Muscle layer of duodenum (tissue), 2 donors: ENCODE measurements around the gene TFAP2D.

Experiments
- H3K27ac ChIP-seq: one replicate; pipeline ENCODE4 v1.7.0; 2013; ENCODE audit warnings: mild to moderate bottlenecking, low read length
- H3K27me3 ChIP-seq: one replicate; pipeline ENCODE4 v1.7.0; 2013; ENCODE audit warnings: low read depth, mild to moderate bottlenecking, control low read depth, low read length
- H3K36me3 ChIP-seq, 2 donors: one replicate each; pipeline ENCODE4 v1.7.0; 2013; ENCODE audit warnings: low read length in 2 of 2, control low read depth in 1 of 2, mild to moderate bottlenecking in 1 of 2; ENCODE audit not compliant: insufficient read depth in 2 of 2, control insufficient read depth in 1 of 2
- H3K4me1 ChIP-seq, 2 donors: one replicate each; pipeline ENCODE4 v1.7.0; 2013; ENCODE audit warnings: low read length in 2 of 2, mild to moderate bottlenecking in 2 of 2, control low read depth in 1 of 2, moderate library complexity in 1 of 2; ENCODE audit not compliant: insufficient read depth in 2 of 2, control insufficient read depth in 1 of 2
- H3K4me3 ChIP-seq, 2 donors: one replicate each; pipeline ENCODE4 v1.7.0; 2013; ENCODE audit warnings: low read length in 2 of 2, low read depth in 1 of 2, mild to moderate bottlenecking in 1 of 2
- H3K9me3 ChIP-seq, 2 donors: one replicate each; pipeline ENCODE4 v1.7.0; 2013; ENCODE audit warnings: low read length in 2 of 2, control low read depth in 1 of 2, mild to moderate bottlenecking in 1 of 2; ENCODE audit not compliant: control insufficient read depth in 1 of 2
- donor health status: healthy.

The TFAP2D gene

GRCh38 chr6:50708664-50709365 is 4.5 kb upstream of the TFAP2D start:
- H3K4me1 ChIP-seq: peaks cover 0 to 5% of the 10 kb centered on the region in 2 donors
- no peaks in the 10 kb centered on the region for H3K36me3 ChIP-seq
- no peak overlapping the region for H3K4me3 ChIP-seq
- H3K27me3 ChIP-seq: peaks cover 3% of the 10 kb centered on the region
- no peaks in the 10 kb centered on the region for H3K9me3 ChIP-seq
- H3K27ac ChIP-seq: no peak overlapping the region

GRCh38 chr6:50709366-50709734 is 4.0 kb upstream of the TFAP2D start:
- H3K27ac ChIP-seq: no peak overlapping the region
- H3K4me1 ChIP-seq: peaks cover 0 to 8% of the 10 kb centered on the region in 2 donors

GRCh38 chr6:50711686-50712085 is 1.6 kb upstream of the TFAP2D start:
- Histone ChIP-seq H3K9me3 (no peaks in the 10 kb centered on the region), H3K27me3 (peaks cover 14% of the 10 kb centered on the region), H3K4me1 (peaks cover 0 to 17% of the 10 kb centered on the region in 2 donors), H3K4me3 (no peak overlapping the region), H3K27ac (no peak overlapping the region), H3K36me3 (no peaks in the 10 kb centered on the region)

More at GRCh38 chr6:50709366-50709734, 4.0 kb upstream of the TFAP2D start:
- peaks cover 6% of the 10 kb centered on the region for H3K27me3 ChIP-seq
- H3K36me3 ChIP-seq: no peaks in the 10 kb centered on the region
- H3K9me3 ChIP-seq: no peaks in the 10 kb centered on the region
- no peak overlapping the region for H3K4me3 ChIP-seq

GRCh38 chr6:50712291-50712690 is 1.0 kb upstream of the TFAP2D start:
- Histone ChIP-seq H3K4me3 (no peak overlapping the region), H3K36me3 (no peaks in the 10 kb centered on the region), H3K9me3 (no peaks in the 10 kb centered on the region), H3K27ac (no peak overlapping the region), H3K27me3 (peaks cover 13% of the 10 kb centered on the region), H3K4me1 (peaks cover 0 to 17% of the 10 kb centered on the region in 2 donors)

- Histone ChIP-seq H3K9me3 (no peaks in the 10 kb centered on the region), H3K4me1 (peaks cover 0 to 12% of the 10 kb centered on the region in 2 donors), H3K27me3 (peaks cover 13% of the 10 kb centered on the region), H3K36me3 (no peaks in the 10 kb centered on the region), H3K27ac (no peak overlapping the region), H3K4me3 (no peak overlapping the region)
Observed at GRCh38 chr6:50713977-50714486, 706 bp downstream of the TFAP2D start.

- Histone ChIP-seq H3K27ac (no peak overlapping the region), H3K9me3 (no peaks in the 10 kb centered on the region), H3K27me3 (peaks cover 13% of the 10 kb centered on the region), H3K4me3 (no peak overlapping the region), H3K4me1 (peaks cover 0 to 12% of the 10 kb centered on the region in 2 donors), H3K36me3 (no peaks in the 10 kb centered on the region)
Observed at GRCh38 chr6:50714487-50715379, 1.4 kb downstream of the TFAP2D start.

GRCh38 chr6:50716899-50717509 is 3.7 kb downstream of the TFAP2D start:
- H3K4me3 ChIP-seq: no peak overlapping the region
- H3K9me3 ChIP-seq: no peaks in the 10 kb centered on the region
- H3K36me3 ChIP-seq: no peaks in the 10 kb centered on the region
- H3K27me3 ChIP-seq: peaks cover 19% of the 10 kb centered on the region
- no peak overlapping the region for H3K27ac ChIP-seq
- peaks cover 0 to 12% of the 10 kb centered on the region in 2 donors for H3K4me1 ChIP-seq

GRCh38 chr6:50717734-50718457 is 4.6 kb downstream of the TFAP2D start:
- no peak overlapping the region for H3K27ac ChIP-seq
- no peak overlapping the region for H3K4me3 ChIP-seq
- H3K9me3 ChIP-seq: no peaks in the 10 kb centered on the region
- no peaks in the 10 kb centered on the region for H3K36me3 ChIP-seq
- peaks cover 0 to 12% of the 10 kb centered on the region in 2 donors for H3K4me1 ChIP-seq
- H3K27me3 ChIP-seq: peaks cover 19% of the 10 kb centered on the region

- Histone ChIP-seq H3K9me3 (no peaks in the 10 kb centered on the region), H3K36me3 (no peaks in the 10 kb centered on the region), H3K4me3 (no peak overlapping the region), H3K27me3 (peaks cover 24% of the 10 kb centered on the region), H3K27ac (no peak overlapping the region), H3K4me1 (peaks cover 0 to 12% of the 10 kb centered on the region in 2 donors)
Observed at GRCh38 chr6:50718566-50718965, 5.2 kb downstream of the TFAP2D start.

GRCh38 chr6:50720623-50721022 is 7.3 kb downstream of the TFAP2D start:
- Histone ChIP-seq H3K9me3 (no peaks in the 10 kb centered on the region), H3K27me3 (peaks cover 20% of the 10 kb centered on the region), H3K36me3 (no peaks in the 10 kb centered on the region), H3K4me1 (no peaks in the 10 kb centered on the region), H3K27ac (no peak overlapping the region), H3K4me3 (no peak overlapping the region)
